ENCODE results near the gene UBE2S.

- TF ChIP-seq REST (IDR thresholded peaks at IDR 0.05; ENCODE audit: insufficient read depth in 1 of 2, low read depth in 2 of 2, low read length in 1 of 2) (no peak), CTCF (IDR thresholded peaks at IDR 0.05) (no peak), SIN3A (IDR thresholded peaks at IDR 0.05; ENCODE audit: borderline replicate concordance, insufficient read depth, low read depth, low read length) (no peak), POLR2AphosphoS5 (IDR thresholded peaks at IDR 0.05; ENCODE audit: low read depth, low read length) (no peak), TCF7L2 (IDR thresholded peaks at IDR 0.05; ENCODE audit: low read depth, low read length) (no peak)
Observed at GRCh38 chr19:55365245-55365644, 42.3 kb downstream of the UBE2S start.
